ENCODE measurements around the gene PHF20. TPM values are rescaled to one million over a fixed set of nuclear protein-coding genes. Genes with fewer than 3 reads are reported as not detected.

PHF20 gene
- total RNA-seq, 2 experiments from 2014 or later, result 119 to 126 TPM

GRCh38 chr20:35731469-35731788 is 40.4 kb upstream of the PHF20 start:
- Mint-ChIP-seq H3K36me3 (ENCODE audit: low read depth) (peaks cover 96% of the 10 kb centered on the region), H3K27me3 (no peaks in the 10 kb centered on the region), H3K4me1 (ENCODE audit: low read depth) (peaks cover 62% of the 10 kb centered on the region), H3K4me3 (peak overlapping the region; percentile 23), H3K9me3 (no peaks in the 10 kb centered on the region), H3K27ac (peak overlapping the region; percentile 41)
- Histone ChIP-seq H3K36me3 (ENCODE audit: insufficient read depth, low read length) (peaks cover 98% of the 10 kb centered on the region), H3K4me3 (ENCODE audit: low read length) (no peak overlapping the region), H3K27ac (ENCODE audit: low read depth in 1 of 2, low read length in 2 of 2) (no peak overlapping the region), H3K9me3 (ENCODE audit: control insufficient read depth in 1 of 2, insufficient read depth in 1 of 2, low read length in 2 of 2) (no peaks in the 10 kb centered on the region), H3K4me1 (ENCODE audit: insufficient read depth, low read length) (peaks cover 33% of the 10 kb centered on the region), H3K27me3 (ENCODE audit: control insufficient read depth in 1 of 2, insufficient read depth in 2 of 2, low read length in 2 of 2) (no peaks in the 10 kb centered on the region)
- CTCF ChIA-PET, result interaction anchor here (1.2 to 2.9 kb wide), 2 partner anchors 8 to 11 kb away, joined by 7 to 8 read pairs; partner anchors contain the start of gene RBM39
- POLR2A ChIA-PET, result interaction anchor here (1.1 to 3.5 kb wide), 3 partner anchors 8 to 40 kb away, joined by 3 to 31 read pairs (median 3); partner anchors contain the start of gene RBM39
- intact Hi-C loops (cut with DNase I, micrococcal nuclease), result loop anchor here (2.0 to 5.0 kb wide), 2 partner anchors 15 to 156 kb away; no protein-coding TSS in a partner anchor
- no peak for TF ChIP-seq CTCF (IDR thresholded peaks at IDR 0.05)
- DNase-seq (no peak), ATAC-seq (ENCODE audit: poor library complexity) (no peak)

- ATAC-seq (ENCODE audit: poor library complexity) (no peak), DNase-seq (no peak)
- Mint-ChIP-seq H3K4me3 (peak overlapping the region; percentile 34), H3K36me3 (ENCODE audit: low read depth) (peaks cover 92% of the 10 kb centered on the region), H3K27me3 (no peaks in the 10 kb centered on the region), H3K27ac (peak overlapping the region; percentile 41), H3K9me3 (no peaks in the 10 kb centered on the region), H3K4me1 (ENCODE audit: low read depth) (peaks cover 63% of the 10 kb centered on the region)
- Histone ChIP-seq H3K4me3 (ENCODE audit: low read length) (no peak overlapping the region), H3K27me3 (ENCODE audit: control insufficient read depth in 1 of 2, insufficient read depth in 2 of 2, low read length in 2 of 2) (no peaks in the 10 kb centered on the region), H3K4me1 (ENCODE audit: insufficient read depth, low read length) (peaks cover 34% of the 10 kb centered on the region), H3K9me3 (ENCODE audit: control insufficient read depth in 1 of 2, insufficient read depth in 1 of 2, low read length in 2 of 2) (no peaks in the 10 kb centered on the region), H3K27ac (ENCODE audit: low read depth in 1 of 2, low read length in 2 of 2) (no peak overlapping the region), H3K36me3 (ENCODE audit: insufficient read depth, low read length) (peaks cover 96% of the 10 kb centered on the region)
- POLR2A ChIA-PET, result interaction anchor here (1.3 to 3.5 kb wide), 2 partner anchors 10 to 39 kb away, joined by 3 to 31 read pairs; partner anchors contain the start of gene RBM39
- no peak for TF ChIP-seq CTCF (IDR thresholded peaks at IDR 0.05)
- intact Hi-C loops (cut with DNase I, micrococcal nuclease), result loop anchor here (2.0 to 5.0 kb wide), 2 partner anchors 15 to 155 kb away; no protein-coding TSS in a partner anchor
- CTCF ChIA-PET, result interaction anchor here (2.9 kb wide), 1 partner anchor 10 kb away, joined by 8 read pairs; the partner anchor contains the start of gene RBM39
Measured at GRCh38 chr20:35731862-35732643, 39.8 kb upstream of the PHF20 start.

GRCh38 chr20:35732644-35732982 is 39.2 kb upstream of the PHF20 start:
- no peaks in the 10 kb centered on the region for H3K27me3 Mint-ChIP-seq
- peak overlapping the region; percentile 34 for H3K4me3 Mint-ChIP-seq
- peaks cover 63% of the 10 kb centered on the region for H3K4me1 Mint-ChIP-seq (ENCODE audit: low read depth)

More at GRCh38 chr20:35732644-35732982, 39.2 kb upstream of the PHF20 start:
- Histone ChIP-seq H3K36me3 (ENCODE audit: insufficient read depth, low read length) (peaks cover 97% of the 10 kb centered on the region), H3K27me3 (ENCODE audit: control insufficient read depth in 1 of 2, insufficient read depth in 2 of 2, low read length in 2 of 2) (no peaks in the 10 kb centered on the region), H3K4me3 (ENCODE audit: low read length) (no peak overlapping the region), H3K27ac (ENCODE audit: low read depth in 1 of 2, low read length in 2 of 2) (no peak overlapping the region), H3K9me3 (ENCODE audit: control insufficient read depth in 1 of 2, insufficient read depth in 1 of 2, low read length in 2 of 2) (no peaks in the 10 kb centered on the region), H3K4me1 (ENCODE audit: insufficient read depth, low read length) (peaks cover 39% of the 10 kb centered on the region)
- no peak for TF ChIP-seq CTCF (IDR thresholded peaks at IDR 0.05)
- intact Hi-C loops (cut with DNase I, micrococcal nuclease), result loop anchor here in 1 of 2 experiments (5.0 kb wide), 1 partner anchor 155 kb away; no protein-coding TSS in a partner anchor
- Mint-ChIP-seq H3K27ac (peak overlapping the region; percentile 41), H3K36me3 (ENCODE audit: low read depth) (peaks cover 91% of the 10 kb centered on the region), H3K9me3 (no peaks in the 10 kb centered on the region)
- CTCF ChIA-PET, result no interaction called here
- no peak for DNase-seq
- ATAC-seq (ENCODE audit: poor library complexity), result no peak
- POLR2A ChIA-PET, result interaction anchor here (3.5 kb wide), 1 partner anchor 10 kb away, joined by 31 read pairs; the partner anchor contains the start of gene RBM39

Data from CD4-positive, alpha-beta T cell (primary cell).